MM.1S (cell line): ENCODE results near the gene GFRA1.

ENCODE experiments used
- DNase-seq: peaks from one replicate; pipeline ENCODE4 v3.0.0-alpha.2; 2015
- H2AFZ ChIP-seq: fragments of 300-600 bp; sonication (generic); 2 replicates; pipeline ENCODE4 v1.6.0; 2016; ENCODE audit warnings: antibody characterized with exemption, low read length
- H3F3A ChIP-seq: fragments of 300-600 bp; sonication (generic); 2 replicates; pipeline ENCODE4 v1.6.1; 2016; ENCODE audit warnings: mild to moderate bottlenecking, antibody characterized with exemption, low read length, moderate library complexity, mixed read lengths; ENCODE audit not compliant: insufficient read depth
- H3K27ac ChIP-seq: fragments of 300-600 bp; sonication (generic); 2 replicates; pipeline ENCODE4 v1.5.1; 2016; ENCODE audit warnings: mild to moderate bottlenecking, low read length
- H3K27me3 ChIP-seq: fragments of 300-600 bp; sonication (generic); replicated peaks from 2 replicates; pipeline ENCODE4 v1.6.0; 2016; ENCODE audit warnings: low read length; ENCODE audit not compliant: insufficient read depth
- H3K36me3 ChIP-seq: fragments of 300-600 bp; sonication (generic); replicated peaks from 2 replicates; pipeline ENCODE4 v1.6.1; 2016; ENCODE audit warnings: mild to moderate bottlenecking, low read length, mixed read lengths; ENCODE audit not compliant: insufficient read depth
- H3K4me1 ChIP-seq: fragments of 300-600 bp; sonication (generic); 2 replicates; pipeline ENCODE4 v1.6.1; 2016; ENCODE audit warnings: low read length, mixed read lengths
- H3K4me2 ChIP-seq: fragments of 300-600 bp; sonication (generic); 2 replicates; pipeline ENCODE4 v1.6.0; 2016; ENCODE audit warnings: low read depth, low read length
- H3K4me3 ChIP-seq: fragments of 300-600 bp; sonication (generic); 2 replicates; pipeline ENCODE4 v1.5.1; 2016; ENCODE audit warnings: low read length, mixed read lengths
- H3K79me2 ChIP-seq: fragments of 300-600 bp; sonication (generic); 2 replicates; pipeline ENCODE4 v1.6.1; 2016; ENCODE audit warnings: mixed run types, low read length, mixed read lengths
- H3K9ac ChIP-seq: fragments of 300-600 bp; sonication (generic); 2 replicates; pipeline ENCODE4 v1.6.1; 2016; ENCODE audit warnings: low read length, mixed read lengths
- H3K9me2 ChIP-seq: fragments of 300-600 bp; sonication (generic); replicated peaks from 2 replicates; pipeline ENCODE4 v1.6.1; 2016; ENCODE audit warnings: mild to moderate bottlenecking, low read length, mixed read lengths; ENCODE audit not compliant: insufficient read depth
- H3K9me3 ChIP-seq: fragments of 300-600 bp; sonication (generic); replicated peaks from 2 replicates; pipeline ENCODE4 v1.6.1; 2016; ENCODE audit warnings: mild to moderate bottlenecking, low read length, mixed read lengths; ENCODE audit not compliant: insufficient read depth
- H4K20me1 ChIP-seq: fragments of 300-600 bp; sonication (generic); 2 replicates; pipeline ENCODE4 v1.6.1; 2016; ENCODE audit warnings: mild to moderate bottlenecking, low read length, moderate library complexity, mixed read lengths; ENCODE audit not compliant: insufficient read depth
- EZH2 ChIP-seq: fragments of 300-600 bp; sonication (generic); optimal IDR thresholded peaks from 2 replicates; pipeline ENCODE3; 2017; ENCODE audit warnings: low read depth, mild to moderate bottlenecking, antibody characterized with exemption, low read length, mixed read lengths
- EZH2phosphoT487 ChIP-seq: fragments of 300-600 bp; sonication (generic); IDR thresholded peaks from 2 replicates; pipeline ENCODE4 v1.6.1; 2018; ENCODE audit warnings: antibody characterized with exemption, low read length
- TF ChIP-seq, protein P1 (sequence below): fragments of 300-600 bp; sonication (generic); IDR thresholded peaks from 2 replicates; pipeline ENCODE4 v1.5.1; 2016; ENCODE audit warnings: antibody characterized with exemption, low read length, mixed read lengths

GFRA1 gene

DNA sequence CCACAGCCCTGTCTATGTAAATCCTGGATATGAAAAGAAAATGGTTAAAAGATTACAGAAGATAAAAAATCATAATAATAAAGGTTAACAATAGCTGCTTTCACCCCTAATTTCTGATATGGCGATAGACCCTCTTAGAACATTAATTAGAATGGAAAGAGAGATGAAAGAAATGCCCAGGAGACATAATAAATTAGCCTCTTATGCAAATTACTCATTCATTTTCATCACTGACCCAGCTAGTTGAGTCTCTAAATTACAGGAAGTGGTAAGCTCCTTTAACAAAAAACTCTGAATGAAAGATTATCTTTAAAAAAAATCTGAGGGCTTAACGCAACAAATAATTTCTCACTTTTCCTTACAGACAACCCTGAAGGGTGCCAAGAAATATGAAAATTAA is 12.4 kb downstream of the GFRA1 start:
- Histone ChIP-seq H3F3A (no peaks in the 10 kb centered on the region), H2AFZ (no peak overlapping the region), H3K9me2 (no peaks in the 10 kb centered on the region), H3K27ac (no peak overlapping the region), H3K4me3 (no peak overlapping the region), H3K36me3 (no peaks in the 10 kb centered on the region), H3K4me2 (no peak overlapping the region), H3K79me2 (no peaks in the 10 kb centered on the region), H4K20me1 (no peaks in the 10 kb centered on the region), H3K9ac (no peak overlapping the region), H3K9me3 (no peaks in the 10 kb centered on the region), H3K4me1 (no peaks in the 10 kb centered on the region), H3K27me3 (no peaks in the 10 kb centered on the region)
- no peak for DNase-seq
- TF ChIP-seq EZH2phosphoT487 (no peak), EZH2 (no peak)
- TF ChIP-seq, protein P1, sequence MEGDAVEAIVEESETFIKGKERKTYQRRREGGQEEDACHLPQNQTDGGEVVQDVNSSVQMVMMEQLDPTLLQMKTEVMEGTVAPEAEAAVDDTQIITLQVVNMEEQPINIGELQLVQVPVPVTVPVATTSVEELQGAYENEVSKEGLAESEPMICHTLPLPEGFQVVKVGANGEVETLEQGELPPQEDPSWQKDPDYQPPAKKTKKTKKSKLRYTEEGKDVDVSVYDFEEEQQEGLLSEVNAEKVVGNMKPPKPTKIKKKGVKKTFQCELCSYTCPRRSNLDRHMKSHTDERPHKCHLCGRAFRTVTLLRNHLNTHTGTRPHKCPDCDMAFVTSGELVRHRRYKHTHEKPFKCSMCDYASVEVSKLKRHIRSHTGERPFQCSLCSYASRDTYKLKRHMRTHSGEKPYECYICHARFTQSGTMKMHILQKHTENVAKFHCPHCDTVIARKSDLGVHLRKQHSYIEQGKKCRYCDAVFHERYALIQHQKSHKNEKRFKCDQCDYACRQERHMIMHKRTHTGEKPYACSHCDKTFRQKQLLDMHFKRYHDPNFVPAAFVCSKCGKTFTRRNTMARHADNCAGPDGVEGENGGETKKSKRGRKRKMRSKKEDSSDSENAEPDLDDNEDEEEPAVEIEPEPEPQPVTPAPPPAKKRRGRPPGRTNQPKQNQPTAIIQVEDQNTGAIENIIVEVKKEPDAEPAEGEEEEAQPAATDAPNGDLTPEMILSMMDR: no peak

GRCh38 chr10:116259638-116260037 is 13.4 kb downstream of the GFRA1 start:
- Histone ChIP-seq H3K36me3 (no peaks in the 10 kb centered on the region), H3K4me2 (no peak overlapping the region), H3K4me3 (no peak overlapping the region), H3K4me1 (no peaks in the 10 kb centered on the region), H3K9ac (no peak overlapping the region), H3K9me2 (no peaks in the 10 kb centered on the region), H2AFZ (no peak overlapping the region), H3K27ac (no peak overlapping the region), H4K20me1 (no peaks in the 10 kb centered on the region), H3F3A (no peaks in the 10 kb centered on the region), H3K27me3 (no peaks in the 10 kb centered on the region), H3K9me3 (no peaks in the 10 kb centered on the region), H3K79me2 (no peaks in the 10 kb centered on the region)
- DNase-seq: no peak
- TF ChIP-seq EZH2 (no peak), EZH2phosphoT487 (no peak)
- TF ChIP-seq, protein P1: no peak

- Histone ChIP-seq H4K20me1 (no peaks in the 10 kb centered on the region), H3K4me2 (no peak overlapping the region), H3K9me2 (no peaks in the 10 kb centered on the region), H3K36me3 (no peaks in the 10 kb centered on the region), H2AFZ (no peak overlapping the region), H3K27me3 (no peaks in the 10 kb centered on the region), H3K4me1 (no peaks in the 10 kb centered on the region), H3F3A (no peaks in the 10 kb centered on the region), H3K79me2 (no peaks in the 10 kb centered on the region), H3K9me3 (no peaks in the 10 kb centered on the region), H3K4me3 (no peak overlapping the region), H3K9ac (no peak overlapping the region), H3K27ac (no peak overlapping the region)
- TF ChIP-seq, protein P1: no peak
- TF ChIP-seq EZH2: no peak
- TF ChIP-seq EZH2phosphoT487: no peak
- DNase-seq: no peak
Measured at GRCh38 chr10:116257785-116258184, 15.2 kb downstream of the GFRA1 start.
